ENCODE data around the gene TMTC3.
A peak's percentile ranks its signal among the peaks of the same experiment; 100 is the strongest.
"Not testable (repeated sequence)": the region's sequence is repeated elsewhere in the genome, so short reads cannot be mapped to it uniquely, and the experiment has no call there.

The TMTC3 gene

DNA sequence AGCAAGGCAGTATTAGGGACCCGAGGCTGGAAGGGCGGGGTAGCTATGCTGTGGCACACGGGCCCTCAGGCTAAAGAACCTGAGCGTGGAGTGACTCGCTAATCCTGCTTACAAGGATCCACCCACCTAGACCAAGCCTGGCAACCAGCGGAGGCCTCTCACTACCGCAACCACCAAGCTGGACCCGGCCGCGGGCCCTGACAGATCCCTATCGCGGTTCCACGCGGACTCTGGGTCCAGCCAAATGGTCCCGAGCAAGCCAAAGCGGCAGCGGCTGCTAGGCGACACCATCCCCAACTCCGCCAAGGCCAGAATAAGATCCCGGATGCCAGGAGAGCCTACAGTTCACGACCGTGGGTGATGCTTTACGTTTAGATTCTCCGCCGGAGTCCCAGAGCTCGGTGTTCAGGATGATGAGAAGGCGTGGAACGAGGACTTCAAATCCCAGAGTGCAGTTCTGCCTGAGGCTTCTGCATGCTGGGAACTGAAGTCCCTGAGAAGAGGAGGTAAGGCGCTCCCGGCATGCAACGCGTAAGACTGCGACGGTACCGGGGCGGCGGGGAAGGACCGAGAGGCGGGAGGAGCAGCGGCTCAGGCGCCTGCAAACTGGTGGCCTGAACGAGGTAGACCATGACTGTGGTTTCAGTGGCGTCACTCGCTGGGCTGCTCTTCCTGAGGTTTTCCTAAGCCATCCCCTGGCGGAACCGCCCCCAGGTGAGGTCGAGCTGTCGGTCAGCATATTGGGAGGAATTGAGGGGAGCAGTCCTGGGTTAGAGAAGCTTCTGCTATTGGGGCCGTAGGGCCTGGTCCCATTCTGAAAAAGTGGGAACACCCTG is at the start of gene TMTC3, which contains the start of gene CEP290:
Gene TMTC3 (plus strand): TSS at position 534 of the 836 bp plus-strand sequence. CDS start 6,009 bp downstream, outside the sequence.
Gene CEP290 (minus strand): TSS at position 315 of the 836 bp plus-strand sequence. CDS start 781 bp downstream, outside the sequence.
- peak; percentile 97 for DNase-seq

DNA sequence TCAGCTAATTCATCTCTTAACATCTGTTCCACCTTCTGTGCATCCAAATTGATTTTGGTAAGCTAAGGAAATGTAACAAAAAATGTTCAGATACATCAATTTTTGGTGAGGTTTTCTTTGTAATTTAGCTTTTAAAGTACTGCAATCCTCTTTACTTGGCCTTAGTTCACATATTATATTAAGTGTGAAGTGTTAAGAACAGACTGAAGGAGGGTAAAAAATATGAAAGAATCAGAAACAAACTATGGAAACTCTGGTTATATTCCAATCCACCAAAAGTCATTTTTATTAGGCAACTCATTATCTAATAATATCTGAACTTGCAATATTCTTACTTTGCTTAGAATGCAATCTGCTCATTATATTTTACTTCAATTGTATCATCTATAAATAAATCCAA is 49.3 kb upstream of the TMTC3 start:
- no peak for DNase-seq

DNA sequence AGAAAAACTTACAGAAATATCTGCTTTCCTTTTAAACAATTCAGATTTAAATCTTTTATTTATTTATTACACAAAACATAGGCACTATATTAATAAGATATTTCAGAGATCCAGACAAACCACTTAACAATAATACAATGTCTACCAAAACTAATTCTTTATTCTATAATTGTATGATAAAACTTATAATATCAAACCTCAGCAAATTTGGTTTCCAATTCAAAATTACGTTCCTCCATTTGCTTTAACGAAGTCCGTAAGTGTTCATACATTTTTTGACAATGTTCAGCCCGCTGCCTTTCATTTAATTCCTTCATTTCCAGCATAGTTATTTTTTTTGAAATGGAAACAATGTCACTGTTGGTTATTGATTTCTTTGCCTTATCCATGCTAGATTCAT is 48.5 kb upstream of the TMTC3 start:
- DNase-seq: no peak

DNA sequence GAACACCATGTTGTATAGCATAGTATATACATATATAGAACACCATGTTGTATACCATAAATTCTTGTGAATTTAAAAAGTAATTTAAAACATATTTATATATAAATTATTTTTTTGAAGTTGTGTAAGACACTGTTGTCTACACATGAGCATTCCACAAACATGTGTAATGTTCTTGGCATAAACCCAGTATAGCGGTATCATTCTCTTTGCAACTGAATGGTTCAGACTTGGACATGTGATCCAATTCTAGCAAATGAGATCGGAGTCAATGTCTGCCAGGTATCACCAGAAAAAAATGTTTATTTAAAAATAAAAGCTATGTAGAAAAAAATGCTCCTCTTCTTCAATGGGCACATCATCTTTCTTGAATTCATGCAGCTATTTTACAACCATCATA is 34.1 kb upstream of the TMTC3 start:
- no peak for DNase-seq

GRCh38 chr12:88111074-88111652 is 30.9 kb upstream of the TMTC3 start:
- peak; percentile 13 for DNase-seq

GRCh38 chr12:88113871-88114270 is 28.2 kb upstream of the TMTC3 start:
- no peak for DNase-seq

- no peak for DNase-seq
Measured at GRCh38 chr12:88122666-88123065, 19.4 kb upstream of the TMTC3 start.

DNA sequence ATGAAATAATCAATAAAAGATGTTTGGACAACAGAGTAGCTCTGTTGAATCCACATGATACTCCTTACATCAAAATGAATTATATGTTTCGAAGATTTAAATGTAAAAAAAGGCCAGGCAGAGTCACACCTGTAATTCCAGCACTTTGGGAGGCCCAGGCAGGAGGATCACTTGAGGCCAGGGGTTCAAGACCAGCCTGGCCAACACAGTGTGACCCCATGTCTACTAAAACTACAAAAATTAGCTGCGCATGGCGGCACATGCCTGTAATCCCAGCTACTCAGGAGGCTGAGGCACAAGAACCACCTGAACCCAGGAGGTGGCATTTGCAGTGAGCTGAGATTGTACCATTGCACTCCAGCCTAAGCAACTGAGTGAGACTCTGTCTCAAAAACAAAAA is 15.0 kb upstream of the TMTC3 start:
- no peak for DNase-seq

GRCh38 chr12:88127855-88128254 is 14.3 kb upstream of the TMTC3 start:
- DNase-seq: no peak

DNA sequence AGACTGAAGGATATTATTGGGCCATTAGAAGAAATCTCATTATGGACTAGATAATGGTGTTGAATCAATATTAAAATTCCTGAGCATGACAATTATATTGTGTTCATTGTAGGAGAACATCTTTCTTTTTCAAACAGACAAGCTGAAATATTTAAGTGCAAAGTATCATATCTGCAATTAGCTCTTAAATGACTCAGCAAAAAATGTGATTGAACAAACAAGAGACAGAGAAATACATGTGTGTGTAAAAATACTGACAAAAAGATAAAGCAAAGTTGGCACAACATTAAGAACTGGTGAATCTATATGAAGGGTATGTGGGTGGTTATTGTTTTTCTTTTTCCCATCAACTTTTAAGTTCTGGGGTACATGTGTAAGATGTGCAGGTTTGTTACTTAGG is 9.7 kb upstream of the TMTC3 start:
- DNase-seq: no peak

- not testable (repeated sequence) for DNase-seq
Measured at GRCh38 chr12:88133181-88133580, 8.9 kb upstream of the TMTC3 start.

DNA sequence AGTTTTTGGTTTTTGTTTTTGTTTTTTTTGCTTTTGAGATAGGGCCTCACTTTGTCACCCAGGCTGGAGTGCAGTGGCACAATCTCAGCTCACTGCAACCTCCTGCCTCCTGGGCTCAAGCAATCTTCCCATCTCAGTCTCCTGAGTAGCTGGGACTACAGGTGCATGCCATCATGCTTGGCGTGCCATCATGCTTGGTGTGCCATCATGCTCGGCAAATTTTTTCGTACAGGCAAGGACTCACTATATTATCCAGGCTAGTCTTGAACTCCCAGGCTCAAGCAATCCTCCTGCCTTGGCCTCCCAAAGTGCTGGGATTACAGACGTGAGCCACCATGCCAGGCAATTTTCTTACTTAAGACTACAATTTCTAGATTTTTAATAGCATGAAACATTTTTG is 2.4 kb upstream of the TMTC3 start:
- DNase-seq: not testable (repeated sequence)

DNA sequence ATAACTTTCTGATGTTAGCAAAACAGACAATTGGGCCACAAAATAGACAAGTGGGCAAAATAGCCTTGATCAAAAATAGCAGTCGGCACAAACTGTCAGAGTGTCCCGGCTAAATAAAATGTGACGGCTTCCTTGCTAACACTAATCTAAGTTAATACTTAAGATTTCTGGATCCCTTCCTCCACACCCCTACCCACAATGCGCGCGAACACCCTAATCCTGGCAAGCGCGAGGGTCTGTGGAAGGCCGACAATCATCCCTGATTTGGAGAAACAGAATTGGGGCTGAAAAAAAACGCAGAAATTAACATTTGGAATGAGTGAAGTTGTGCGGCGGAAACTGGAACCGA is 708 bp upstream of the TMTC3 start:
- DNase-seq: no peak

- DNase-seq: no peak
Measured at GRCh38 chr12:88142610-88142991, 494 bp downstream of the TMTC3 start.

GRCh38 chr12:88144037-88144436 is 1.9 kb downstream of the TMTC3 start:
- no peak for DNase-seq

DNA sequence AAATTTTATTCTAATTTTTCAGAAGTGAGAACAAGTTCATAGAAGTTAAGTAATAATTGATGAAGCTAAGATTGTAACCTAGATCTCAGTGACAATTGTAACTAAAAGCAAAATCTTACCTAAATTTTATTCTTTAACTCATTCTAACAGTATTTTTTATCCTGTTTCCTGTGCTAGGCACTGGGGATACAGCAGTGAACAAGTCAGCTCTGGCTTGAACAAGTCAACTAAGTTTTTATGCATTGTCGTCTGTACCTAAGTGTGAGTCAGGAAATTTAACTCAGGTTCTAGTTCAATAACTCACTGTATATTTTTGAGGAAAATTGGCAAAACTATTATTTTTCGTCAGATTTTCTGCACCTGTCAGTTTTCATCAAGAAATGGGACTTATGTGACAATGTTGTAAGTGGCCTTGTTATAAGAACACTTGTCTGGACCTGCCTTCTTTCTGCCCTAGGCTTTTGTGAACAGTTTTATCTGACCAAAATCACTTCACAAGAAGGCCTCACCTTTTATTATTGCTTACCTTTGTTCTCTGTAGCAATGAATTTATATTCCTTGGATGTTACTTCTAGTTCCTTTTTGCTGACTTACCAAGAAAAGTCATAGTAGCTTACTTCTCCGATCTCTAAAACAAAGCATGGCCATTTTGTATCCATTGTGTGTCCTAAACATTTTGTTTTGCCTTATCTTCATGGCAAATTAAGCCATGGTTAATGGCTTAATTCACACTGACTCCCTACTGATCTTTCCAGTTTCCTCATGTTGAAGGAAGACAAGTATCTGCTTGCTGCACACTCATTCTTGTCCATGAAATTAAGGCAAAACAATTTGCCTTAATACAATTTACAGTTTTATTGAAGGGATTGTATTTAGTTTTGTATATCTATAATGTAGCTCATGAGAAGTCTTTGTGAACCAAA is 2.7 kb downstream of the TMTC3 start:
- DNase-seq: no peak

DNA sequence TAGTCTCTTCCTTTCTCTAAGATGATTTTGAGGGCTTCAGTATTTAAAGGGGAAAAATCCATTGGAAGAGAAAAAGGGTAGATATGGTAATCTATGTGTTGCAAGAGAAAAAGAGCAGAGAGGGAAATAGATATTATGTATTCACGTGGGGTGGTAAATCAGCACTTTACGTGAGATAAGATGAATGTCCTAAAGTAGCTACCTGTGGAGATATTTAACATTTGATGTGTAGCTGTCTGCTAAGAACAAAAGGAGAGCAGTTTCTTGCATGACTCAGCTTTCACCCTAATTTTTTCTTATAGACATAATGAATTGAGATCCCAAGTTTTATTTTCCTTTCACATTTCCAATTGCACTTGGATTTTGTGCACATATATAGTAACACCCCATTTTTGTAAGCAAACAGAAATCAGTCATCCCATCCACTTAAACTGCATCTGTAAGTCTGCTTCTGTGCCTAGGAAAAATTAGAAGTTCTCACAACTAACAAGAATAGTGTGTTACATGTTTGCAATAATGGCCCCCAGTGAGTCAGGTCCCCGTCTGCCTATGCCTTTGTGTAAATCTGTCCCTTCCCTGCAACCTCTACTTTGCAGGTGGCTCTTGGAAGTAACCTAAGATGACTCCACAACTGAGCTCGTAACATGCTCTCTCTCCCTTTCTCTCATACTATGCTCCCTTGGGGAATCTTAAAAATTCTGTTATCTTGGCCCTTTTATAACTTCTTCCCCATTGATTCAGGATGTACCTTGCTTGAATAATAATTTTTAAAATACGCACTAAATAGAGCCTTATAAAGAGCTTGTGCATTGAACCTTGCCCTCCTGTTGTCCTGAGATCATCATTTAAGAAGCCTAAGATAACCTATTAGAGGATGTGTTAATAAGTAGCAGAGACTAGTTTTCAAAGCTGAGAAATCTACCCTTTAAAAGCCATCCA is 3.7 kb downstream of the TMTC3 start:
- DNase-seq: no peak

DNA sequence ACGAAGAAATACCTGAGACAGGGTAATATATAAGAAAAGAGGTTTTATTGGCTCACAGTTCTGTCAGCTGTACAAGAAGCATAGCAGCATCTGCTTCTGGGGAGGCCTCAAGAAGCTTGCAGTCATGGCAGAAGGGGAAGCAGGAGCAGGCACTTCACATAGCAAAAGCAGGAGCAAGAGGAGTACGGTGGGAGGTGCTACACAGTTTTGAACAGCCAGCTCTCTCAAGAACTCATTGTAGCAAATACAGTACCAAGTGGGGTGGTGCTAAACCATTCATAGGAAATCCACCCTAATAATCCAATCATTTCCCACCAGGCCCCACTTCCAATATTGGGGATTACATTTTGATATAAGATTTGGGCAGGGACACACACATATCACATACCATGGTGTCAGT is 8.0 kb downstream of the TMTC3 start:
- no peak for DNase-seq

- DNase-seq: peak; percentile 45
Measured at GRCh38 chr12:88153959-88154358, 11.9 kb downstream of the TMTC3 start.

- DNase-seq: no peak
Measured at GRCh38 chr12:88156075-88156654, 14.1 kb downstream of the TMTC3 start.

- no peak for DNase-seq
Measured at GRCh38 chr12:88163371-88163770, 21.3 kb downstream of the TMTC3 start.

DNA sequence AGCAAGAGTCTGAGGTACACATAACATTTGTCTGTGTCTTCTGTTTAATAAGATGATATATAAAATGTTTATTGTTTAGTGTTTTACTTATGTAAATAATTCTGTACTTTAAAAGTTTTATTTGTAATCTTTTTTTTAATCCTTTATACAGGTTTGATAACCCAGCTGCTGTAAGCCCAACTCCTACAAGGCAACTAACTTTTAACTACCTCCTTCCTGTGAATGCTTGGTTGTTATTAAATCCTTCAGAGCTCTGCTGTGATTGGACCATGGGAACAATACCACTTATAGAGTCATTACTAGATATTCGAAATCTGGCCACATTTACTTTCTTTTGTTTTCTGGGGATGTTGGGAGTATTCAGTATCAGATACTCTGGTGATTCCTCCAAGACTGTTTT is 24.1 kb downstream of the TMTC3 start:
- no peak for DNase-seq
